ENCODE data around the gene FBXW5.

GRCh38 chr9:136978073-136978864 is 33.7 kb upstream of the FBXW5 start:
- TF ChIP-seq EZH2 (IDR thresholded peaks at IDR 0.05; ENCODE audit: low read depth), result no peak
- TF ChIP-seq CTCF (conservative IDR thresholded peaks at IDR 0.05), result no peak

Measured in PC-9 (cell line).